Stimulated activated CD8-positive, alpha-beta memory T cell treated with anti-CD3 and anti-CD28 coated beads, Interleukin-4, amount 100 ng/mL, for 24 hours (primary cell): Measurements from ENCODE around the gene FBN3.
A peak's percentile ranks its signal among the peaks of the same experiment; 100 is the strongest.
"Not testable (repeated sequence)": the region's sequence is repeated elsewhere in the genome, so short reads cannot be mapped to it uniquely, and the experiment has no call there.

Experiments
- DNase-seq: peaks from one replicate; pipeline ENCODE4 v3.0.0-alpha.2; 2020; ENCODE audit warnings: low read depth

FBN3 gene

DNA sequence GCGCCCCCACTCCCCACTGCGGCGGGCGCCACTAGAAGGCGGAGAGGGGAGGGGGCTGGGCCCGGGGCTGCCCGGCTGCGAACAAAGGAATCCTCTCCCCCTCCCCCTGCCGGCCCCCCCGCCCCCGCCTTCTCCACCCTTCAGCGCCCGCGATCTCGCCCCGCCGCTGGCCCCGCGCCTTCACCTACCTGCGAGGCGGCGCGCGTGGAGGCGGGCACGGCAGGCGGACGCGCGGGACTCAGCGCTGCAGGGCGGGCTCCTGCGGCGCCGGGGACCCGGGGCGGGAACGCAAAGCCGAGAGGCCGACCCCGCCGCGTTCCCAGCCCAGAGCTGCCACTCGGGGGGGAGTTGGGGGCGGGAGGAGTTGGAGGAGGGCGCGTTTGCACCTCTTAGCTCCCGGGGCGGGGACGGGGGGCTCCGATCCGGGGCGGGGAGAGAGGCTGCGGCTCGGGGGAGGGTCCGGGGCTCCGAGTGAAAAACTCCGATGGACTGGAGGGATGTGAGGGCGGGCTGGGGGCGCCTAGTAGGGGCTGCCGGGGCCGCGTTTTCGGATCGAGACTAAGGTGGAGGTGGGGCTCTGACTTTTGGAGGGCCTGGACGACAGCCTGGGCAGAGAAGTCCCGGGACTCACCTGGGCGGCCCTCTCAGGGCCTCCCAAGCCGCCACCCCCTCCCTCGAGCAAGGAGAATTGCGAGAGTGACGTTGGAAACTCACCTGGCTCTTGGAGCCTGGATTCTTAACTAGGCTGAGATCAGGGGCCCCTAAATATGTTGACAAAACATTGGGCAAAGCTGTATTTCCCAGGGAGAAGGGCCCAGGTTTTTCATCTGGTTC lies at the start of gene FBN3:
Gene FBN3 (minus strand): TSS at position 332 of the 834 bp plus-strand sequence. CDS start 2,112 bp downstream, outside the sequence.
- DNase-seq = no peak

DNA sequence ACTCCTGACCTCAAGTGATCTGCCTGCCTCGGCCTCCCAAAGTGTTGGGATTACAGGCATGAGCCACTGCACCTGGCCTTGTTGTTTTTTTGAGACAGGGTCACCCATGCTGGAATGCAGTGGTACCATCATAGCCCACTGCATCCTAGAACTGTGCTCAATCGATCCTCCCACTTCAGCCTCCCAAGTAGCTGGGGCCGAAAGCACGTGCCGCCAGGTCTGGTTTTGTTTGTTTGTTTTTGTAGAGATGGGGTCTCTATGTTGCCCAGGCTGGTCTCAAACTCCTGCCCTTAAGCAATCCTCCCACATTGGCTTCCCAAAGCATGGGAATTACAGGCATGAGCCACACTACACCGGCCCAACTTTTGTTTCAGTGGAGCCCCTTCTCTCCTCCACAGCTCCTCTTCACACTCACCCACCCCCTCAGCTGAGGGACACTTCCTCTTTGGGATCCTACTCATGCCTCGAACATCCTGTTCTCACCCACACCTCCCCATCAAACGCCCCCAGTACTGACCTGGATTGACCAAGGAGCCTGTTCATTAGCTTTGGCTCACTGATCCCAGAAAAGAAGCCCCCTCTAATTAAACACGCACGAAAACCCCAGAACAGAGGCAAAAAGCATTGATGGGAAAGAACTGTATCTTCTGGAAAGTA lies 47.0 kb upstream of the FBN3 start:
- no peak for DNase-seq

DNA sequence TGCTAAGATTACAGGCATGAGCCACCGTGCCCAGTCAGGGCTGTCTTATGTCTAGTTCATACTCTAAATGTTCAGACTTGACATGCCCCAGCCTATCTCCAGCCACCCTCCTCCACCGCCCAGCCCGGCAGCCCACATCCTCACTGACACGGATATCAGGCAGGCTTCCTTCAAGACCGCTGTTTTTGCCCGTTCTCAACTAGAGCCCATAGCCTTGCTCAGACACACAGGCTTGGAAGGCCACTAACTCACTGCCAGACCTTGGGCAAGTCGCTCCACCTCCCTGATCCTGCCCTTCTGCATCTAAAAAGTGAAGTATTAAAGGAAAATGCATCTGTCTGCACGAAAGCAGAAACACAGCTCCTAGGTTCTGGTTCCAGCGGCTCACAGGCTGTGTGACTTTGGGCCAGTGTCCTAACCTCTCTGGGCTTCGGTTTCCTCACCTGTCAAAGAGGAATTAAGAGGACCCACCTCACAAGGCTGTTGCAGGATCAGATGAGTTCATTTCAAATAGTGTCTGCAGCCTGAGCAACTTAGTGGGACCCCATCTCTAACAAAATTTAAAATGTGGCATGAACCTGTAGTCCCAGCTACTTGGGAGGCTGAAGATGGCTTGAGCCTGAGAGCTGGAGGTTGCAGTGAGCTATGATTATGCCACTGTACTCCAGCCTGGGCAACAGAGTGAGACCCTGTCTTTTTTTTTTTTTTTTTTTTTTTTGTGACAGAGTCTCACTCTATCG lies 45.3 kb upstream of the FBN3 start:
- no peak for DNase-seq

DNA sequence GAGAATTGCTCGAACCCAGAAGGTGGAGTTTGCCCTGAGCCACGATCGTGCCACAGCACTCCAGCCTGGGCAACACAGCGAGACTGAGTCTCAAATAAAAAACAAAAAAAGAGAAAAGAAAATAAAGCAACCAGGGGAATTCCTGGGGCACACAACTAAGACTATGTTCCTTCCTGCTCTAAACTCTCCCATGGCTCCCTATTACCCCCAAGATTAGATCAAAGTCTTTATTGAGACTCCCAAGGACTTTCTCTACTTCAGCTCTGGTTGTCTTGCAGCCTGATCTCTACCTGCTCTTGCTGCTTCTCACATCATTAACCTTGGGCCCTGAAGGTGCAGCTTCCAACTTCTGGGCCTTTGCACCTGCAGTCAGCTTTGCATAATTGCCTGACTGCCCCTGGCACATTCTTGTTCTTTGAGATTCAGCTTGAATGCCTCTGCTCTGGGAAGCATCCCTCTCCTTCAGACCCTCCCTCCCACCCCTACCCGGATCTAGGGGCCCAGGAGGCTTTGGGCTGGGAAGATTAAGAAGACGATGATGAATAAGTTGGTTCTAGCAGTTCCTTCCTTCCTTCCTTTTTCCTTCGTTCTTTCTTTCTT lies 42.9 kb upstream of the FBN3 start:
- no peak for DNase-seq

DNA sequence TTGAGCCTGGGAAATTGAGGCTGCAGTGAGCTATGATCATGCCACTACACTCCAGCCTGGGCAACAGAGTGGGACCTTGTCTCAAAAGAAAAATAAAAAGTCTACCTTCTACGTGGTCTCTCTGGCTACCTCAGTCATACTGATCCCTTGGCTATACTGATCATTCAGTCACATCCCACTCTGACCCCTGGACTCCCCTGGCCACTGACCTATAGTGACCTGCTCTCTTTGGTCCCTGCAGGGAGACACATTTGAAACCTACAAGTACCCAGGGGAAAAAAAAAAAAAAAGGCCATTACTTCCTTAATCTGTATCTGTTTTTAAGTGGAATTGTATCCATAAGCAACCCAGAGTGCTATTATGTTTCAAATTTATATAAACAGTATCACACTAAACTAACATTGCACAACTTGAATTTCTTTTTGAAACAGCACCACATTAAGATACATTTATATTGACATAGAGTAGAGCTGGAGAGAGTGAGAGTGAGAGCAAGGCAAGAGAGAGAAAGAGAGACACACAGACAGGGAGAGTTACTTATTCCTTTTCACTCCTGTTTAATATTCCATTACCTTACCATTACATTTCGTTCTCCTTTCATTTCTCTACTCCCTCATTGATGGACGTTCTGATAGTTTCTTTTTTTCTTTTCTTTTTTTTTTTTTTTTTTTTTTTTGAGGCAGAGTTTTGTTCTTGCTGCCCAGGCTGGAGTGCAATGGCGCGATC lies 36.1 kb upstream of the FBN3 start:
- DNase-seq = no peak

DNA sequence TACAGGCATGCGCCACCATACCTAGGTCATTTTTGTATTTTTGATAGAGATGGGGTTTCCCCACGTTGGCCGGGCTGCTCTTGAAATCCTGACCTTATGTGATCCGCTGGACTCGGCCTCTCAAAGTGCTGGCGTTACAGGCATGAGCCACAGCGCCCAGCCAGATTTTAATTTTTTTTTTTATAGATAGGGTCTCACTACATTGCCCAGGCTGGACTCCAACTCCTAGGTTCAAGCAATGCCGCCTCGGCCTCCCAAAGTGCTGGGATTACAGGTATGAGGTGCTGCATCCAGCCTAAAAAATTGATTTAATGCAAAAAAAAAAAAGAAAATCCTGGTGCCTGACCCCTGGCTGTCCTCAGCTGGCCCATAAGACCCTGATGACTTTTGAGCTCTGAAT lies 34.9 kb upstream of the FBN3 start:
- no peak for DNase-seq

DNA sequence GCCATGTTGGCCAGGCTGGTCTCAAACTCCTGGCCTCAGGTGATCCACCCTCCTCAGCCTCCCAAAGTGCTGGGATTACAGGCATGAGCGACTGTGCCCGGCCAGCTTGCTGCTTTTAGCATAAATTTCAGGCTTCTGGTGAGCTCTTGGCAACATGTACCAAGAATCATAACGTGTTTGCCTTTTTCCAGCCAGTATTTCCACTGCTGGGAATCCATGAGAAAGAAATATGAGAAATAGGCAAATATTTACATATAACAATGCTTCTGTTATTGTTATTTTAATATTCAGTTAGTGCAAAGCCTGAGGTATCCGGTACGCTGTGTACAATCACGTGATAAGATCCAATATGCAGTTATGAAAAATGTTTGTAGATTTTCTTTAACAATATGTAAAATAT lies 30.6 kb upstream of the FBN3 start:
- no peak for DNase-seq

DNA sequence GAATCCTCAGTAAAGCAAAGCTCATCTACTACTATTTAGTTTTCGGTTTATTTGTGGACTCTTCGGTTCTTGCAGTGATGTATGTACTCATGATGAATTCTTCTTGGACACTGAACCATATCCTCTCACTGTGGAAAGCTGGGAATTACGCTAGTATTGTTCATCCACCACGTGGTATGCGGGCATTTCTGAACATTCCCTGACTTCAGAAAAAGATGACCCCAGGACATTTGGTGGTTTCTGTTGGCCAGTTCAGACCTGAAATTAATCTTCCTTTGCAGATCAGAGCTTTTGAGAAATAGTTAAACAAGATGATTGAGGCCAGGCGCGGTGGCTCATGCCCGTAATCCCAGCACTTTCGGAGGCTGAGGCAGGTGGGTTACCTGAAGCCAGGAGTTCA lies 25.3 kb upstream of the FBN3 start:
- DNase-seq = no peak

DNA sequence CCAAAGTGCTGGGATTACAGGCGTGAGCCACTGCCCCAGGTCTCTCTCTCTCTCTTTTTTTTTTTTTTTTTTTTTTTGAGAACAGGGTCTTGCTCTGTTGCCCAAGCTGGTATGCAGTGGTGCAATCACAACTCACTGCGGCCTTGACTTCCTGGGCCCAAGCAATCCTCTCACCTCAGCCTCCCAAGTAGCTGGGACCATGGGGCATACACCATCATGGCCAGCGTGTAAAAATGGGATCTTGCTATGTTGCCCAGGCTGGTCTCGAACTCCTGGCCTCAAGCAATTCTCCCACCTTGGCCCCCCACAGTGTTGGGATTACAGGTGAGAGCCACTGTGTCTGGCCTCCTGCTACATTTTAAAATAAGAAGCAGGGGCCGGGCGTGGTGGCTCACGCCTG lies 19.1 kb upstream of the FBN3 start:
- no peak for DNase-seq

DNA sequence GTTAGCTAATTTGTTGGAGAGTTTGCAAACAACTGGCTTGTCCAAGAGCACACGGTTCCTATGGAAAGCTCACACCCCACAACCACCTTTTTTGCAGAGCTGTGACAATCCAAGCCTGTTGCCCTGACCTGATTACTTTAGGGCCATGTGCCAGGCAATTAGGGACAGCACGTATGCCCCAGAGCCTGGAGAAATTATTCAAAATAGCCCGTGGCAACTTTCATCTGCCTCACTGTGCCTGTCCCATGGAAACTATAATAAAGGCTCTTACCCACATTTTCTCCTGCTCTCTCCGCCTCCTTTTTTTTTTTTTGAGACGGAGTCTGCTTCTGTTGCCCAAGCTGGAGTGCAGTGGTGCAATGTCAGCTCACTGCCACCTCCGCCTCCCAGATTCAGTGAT lies 18.6 kb upstream of the FBN3 start:
- no peak for DNase-seq

DNA sequence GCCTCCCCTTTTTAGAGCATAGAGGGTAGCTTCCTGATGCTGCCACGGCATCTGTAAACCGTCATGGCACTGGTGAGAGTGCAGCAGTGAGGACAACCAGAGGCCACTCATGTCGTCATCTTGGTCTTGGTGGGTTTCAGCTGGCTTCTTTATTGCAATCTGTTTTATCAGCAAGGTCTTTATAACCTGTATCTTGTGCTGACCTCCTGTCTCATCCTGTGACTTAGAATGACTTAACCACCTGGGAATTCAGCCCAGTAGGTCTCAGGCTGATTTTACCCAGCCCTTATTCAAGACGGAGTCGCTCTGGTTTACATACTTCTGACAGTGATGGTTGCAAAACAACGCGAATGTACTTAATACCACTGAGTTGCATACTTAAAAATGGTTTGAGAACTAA lies 14.4 kb upstream of the FBN3 start:
- no peak for DNase-seq

DNA sequence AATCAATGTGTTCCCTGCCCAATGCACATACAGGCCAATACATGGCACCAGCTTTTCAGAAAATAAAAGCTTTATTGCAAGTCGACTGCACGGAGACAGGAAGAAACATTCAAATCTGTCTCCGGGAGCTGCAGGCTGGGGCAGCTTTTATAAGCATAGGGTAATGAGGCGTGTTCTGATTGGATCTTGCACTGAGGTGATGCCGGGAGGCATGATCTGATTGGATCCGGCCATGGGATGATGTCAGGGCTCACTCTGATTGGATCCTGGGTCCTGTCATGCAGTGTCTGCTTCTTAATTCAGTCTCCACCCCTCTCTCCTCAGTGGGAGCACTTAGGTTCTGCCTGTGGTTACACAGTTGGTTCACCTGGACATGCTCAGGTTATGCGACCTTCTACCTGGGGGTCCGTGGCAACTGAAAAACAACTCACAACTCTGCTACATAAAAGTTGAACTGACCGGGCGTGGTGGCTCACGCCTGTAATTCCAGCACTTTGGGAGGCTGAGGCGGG lies 11.8 kb upstream of the FBN3 start:
- no peak for DNase-seq

DNA sequence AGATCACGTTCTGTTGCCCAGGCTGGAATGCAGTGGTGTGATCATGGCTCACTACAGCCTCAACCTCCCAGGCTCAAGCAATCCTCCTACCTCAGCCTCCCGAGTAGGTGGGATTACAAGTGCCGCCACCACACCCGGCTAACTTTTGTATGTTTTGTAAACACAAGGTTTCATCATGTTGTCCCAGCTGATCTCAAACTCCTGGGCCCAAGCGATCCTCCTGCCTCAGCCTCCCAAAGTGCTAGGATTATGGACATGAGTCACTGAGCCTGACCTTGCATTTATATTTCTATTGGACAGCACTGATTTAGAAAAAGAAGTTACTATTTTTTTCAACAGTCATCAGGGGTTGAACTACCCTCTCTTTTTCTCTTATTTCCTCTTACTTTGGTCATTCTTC lies 9.9 kb upstream of the FBN3 start:
- DNase-seq = not testable (repeated sequence)

DNA sequence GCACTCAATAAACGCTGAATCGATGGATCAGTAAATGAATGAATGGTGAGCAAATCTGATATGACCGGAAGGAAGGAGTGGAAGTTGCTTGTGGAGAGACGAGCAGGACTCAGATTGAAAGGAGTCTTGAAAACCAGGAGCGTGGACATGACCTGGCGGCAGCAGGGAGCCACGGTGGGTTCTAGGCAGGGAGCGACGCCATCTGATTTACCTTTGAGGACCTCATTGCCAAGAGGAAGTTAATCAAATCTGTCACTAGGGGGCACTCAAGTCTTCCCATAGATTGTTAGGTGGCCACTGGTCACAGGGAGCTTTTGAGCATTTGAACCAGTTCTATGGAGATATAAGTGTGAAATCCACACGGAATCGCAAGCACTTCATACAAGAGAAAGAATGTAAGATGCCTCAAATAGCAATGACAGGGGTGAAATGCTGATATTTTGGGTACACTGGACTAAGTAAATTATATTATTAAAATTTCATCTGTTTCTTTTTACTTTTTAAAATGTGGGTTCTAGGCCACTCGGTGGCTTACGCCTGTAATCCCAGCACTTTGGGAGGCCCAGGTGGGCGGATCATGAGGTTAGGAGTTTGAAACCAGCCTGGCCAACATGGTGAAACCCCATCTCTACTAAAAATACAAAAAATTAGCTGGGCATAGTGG lies 9.2 kb upstream of the FBN3 start:
- peak; percentile 8 for DNase-seq

DNA sequence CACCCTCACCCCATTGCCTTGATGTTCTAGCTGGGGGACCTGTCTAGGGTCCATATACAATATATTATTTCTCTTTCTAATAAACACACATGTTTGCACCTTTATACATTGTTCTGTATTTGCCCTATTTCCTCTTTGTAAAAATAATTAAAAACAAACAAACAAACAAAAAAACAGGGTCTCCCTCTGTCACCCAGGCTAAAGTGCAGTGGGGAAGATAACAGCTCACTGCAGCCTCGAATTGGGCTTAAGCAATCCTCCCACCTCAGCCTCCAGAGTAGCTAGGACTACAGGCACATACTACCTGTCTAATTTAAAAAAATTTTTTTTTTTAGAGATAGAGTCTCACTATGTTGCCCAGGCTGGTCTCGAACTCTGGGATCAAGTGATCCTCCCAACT lies 5.9 kb upstream of the FBN3 start:
- DNase-seq = no peak

DNA sequence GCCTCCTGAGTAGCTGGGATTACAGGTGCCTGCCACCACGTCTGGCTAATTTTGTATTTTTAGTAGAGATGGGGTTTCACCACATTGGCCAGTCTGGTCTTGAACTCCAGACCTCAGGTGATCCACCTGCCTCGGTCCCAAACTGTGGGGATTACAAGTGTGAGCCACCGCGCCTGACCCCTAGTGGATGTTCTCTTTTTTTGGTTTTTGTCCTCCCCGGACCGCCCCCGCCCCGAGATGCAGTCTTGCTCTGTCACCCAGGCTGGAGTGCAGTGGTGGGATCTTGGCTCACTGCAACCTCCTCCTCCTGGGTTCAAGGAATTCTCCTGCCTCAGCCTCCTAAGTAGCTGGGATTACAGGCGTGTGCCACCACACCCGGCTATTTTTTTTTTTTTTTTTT lies 4.6 kb upstream of the FBN3 start:
- not testable (repeated sequence) for DNase-seq

DNA sequence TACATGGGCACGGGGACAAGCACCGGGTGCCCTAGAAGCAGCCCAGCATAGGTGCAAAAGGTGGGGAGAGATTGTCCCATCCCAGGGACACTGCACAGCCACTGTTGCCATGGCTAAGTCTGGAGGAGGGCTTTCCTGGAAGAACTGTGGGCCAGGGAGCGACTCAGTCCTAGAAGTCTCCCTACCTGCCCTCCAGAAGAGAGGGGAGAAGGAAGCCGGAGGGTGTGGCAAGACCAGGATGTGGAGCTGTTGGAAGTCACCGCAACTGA lies 2.3 kb upstream of the FBN3 start:
- no peak for DNase-seq

DNA sequence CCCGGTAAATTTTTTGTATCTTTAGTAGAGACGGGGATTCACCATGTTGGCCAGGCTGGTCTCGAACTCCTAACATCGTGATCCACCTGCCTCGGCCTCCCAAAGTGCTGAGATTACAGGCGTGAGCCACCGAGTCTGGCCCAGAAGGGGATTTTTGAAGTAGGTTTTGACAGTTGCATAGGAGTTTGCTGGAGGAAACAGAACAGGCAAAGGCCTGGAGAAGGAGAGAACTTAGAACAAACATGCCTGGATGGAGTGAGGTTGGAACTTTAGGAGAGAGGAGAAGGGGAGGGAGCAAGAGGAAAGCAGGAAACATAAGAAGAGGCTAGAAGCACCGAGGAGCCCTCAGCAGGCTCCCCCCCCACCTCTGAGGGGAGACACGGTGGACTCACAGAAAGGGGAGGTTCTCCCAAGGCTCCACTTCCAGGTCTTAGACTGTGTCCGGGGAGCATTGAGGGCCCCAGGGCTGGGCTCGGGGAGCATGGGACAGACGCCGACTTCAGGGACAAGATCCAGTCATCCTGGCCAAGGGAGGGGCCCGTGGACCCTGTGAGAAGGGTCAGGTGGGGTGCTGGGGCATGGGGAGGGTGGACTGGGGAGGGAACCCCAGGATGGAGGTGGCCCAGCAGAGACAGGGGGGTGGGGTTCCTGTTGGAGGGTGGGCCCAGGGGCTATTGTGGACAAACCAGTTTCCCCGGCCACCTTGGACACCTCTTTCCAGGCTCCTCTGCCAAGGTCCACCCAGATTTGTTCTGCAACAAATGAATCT lies 1.8 kb upstream of the FBN3 start:
- no peak for DNase-seq

DNA sequence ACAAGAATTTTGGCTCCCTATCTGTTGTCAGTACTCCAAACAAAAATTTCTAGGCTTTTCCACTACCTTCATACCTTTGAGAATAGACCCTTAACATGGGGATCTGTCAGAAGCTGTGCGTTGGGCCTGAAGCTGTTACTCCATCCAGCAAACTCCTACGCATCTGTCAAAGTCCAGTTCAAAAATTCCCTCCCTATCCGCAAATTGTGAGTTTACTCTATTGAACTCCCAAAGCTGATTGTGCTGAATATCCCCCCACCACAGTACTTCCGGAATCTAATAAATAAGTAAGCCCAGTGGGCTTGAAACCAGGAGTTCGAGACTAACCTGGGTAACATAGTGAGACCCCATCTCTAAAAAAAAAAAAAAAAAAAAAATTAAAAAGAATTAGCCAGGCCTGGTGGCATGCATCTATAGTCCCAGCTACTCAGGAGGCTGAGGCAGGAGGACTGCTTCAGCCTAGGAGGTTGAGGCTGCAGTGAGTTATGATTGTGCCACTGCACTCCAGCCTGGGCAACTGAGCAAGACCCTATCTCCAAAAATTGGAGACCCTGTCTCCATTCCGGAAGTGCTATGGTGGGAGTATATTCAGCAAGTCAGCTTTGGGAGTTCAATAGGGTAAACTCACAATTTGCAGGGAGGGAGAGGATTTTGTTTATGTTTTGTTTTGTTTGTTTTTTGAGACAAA lies 930 bp upstream of the FBN3 start:
- DNase-seq = no peak
